Fibroblast of lung (primary cell): ENCODE results near the gene ASNSD1.

Experiments
- CTCF ChIP-seq, 2 donors: IDR thresholded peaks in 1 of 2; conservative IDR thresholded peaks in 1 of 2; 1 replicate in 1 of 2; 2 replicates in 1 of 2; pipeline ENCODE4 v1.5.1; 2011 to 2012; ENCODE audit warnings: low read length in 2 of 2, control low read depth in 1 of 2, inconsistent platforms in 1 of 2, low read depth in 1 of 2, mild to moderate bottlenecking in 1 of 2
- EZH2 ChIP-seq: IDR thresholded peaks from 2 replicates; pipeline ENCODE4 v1.5.1; 2012; ENCODE audit warnings: low read length, control low read depth, mild to moderate bottlenecking; ENCODE audit errors: missing control alignments

- TF ChIP-seq CTCF (conservative IDR thresholded peaks at IDR 0.05 in 1 of 2, IDR thresholded peaks at IDR 0.05 in 1 of 2; ENCODE audit: low read depth in 1 of 2, low read length in 2 of 2) (peak; percentile 59 to 69), EZH2 (no peak)
Measured at GRCh38 chr2:189674374-189675112, 13.3 kb downstream of the ASNSD1 start, which contains the start of gene ANKAR.
